ENCODE data around the gene LLCFC1.

DNA sequence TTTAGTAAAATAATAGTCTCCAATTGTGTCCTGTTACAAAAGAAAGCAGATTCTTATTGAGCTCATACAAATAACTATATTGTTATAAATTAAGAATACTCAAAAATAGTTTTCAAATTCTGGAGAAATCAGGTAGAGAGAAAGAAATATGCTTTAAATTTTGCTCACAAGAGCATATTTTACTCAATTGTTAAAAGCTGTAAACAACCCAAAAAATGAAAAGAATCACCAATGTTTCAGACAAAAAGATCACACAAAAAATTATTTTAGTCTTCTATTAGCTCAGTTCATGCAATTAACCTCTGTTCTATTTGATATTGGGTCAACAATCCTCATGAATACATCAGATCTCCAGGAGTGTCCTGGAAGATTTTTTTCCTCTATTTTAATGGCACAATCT, 35.2 kb upstream of the LLCFC1 start:
- TF ChIP-seq, protein P1, sequence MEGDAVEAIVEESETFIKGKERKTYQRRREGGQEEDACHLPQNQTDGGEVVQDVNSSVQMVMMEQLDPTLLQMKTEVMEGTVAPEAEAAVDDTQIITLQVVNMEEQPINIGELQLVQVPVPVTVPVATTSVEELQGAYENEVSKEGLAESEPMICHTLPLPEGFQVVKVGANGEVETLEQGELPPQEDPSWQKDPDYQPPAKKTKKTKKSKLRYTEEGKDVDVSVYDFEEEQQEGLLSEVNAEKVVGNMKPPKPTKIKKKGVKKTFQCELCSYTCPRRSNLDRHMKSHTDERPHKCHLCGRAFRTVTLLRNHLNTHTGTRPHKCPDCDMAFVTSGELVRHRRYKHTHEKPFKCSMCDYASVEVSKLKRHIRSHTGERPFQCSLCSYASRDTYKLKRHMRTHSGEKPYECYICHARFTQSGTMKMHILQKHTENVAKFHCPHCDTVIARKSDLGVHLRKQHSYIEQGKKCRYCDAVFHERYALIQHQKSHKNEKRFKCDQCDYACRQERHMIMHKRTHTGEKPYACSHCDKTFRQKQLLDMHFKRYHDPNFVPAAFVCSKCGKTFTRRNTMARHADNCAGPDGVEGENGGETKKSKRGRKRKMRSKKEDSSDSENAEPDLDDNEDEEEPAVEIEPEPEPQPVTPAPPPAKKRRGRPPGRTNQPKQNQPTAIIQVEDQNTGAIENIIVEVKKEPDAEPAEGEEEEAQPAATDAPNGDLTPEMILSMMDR (IDR thresholded peaks at IDR 0.05; ENCODE audit: borderline replicate concordance, extremely low read depth, low read length, poor library complexity, severe bottlenecking), result no peak
- TF ChIP-seq EZH2 (IDR thresholded peaks at IDR 0.05; ENCODE audit: borderline replicate concordance, low read depth, low read length, severe bottlenecking), result no peak

Data from DND-41 (cell line).